ENCODE results near the gene NFKB1.
"Not testable (repeated sequence)": the region's sequence is repeated elsewhere in the genome, so short reads cannot be mapped to it uniquely, and the experiment has no call there.

Gene NFKB1

DNA sequence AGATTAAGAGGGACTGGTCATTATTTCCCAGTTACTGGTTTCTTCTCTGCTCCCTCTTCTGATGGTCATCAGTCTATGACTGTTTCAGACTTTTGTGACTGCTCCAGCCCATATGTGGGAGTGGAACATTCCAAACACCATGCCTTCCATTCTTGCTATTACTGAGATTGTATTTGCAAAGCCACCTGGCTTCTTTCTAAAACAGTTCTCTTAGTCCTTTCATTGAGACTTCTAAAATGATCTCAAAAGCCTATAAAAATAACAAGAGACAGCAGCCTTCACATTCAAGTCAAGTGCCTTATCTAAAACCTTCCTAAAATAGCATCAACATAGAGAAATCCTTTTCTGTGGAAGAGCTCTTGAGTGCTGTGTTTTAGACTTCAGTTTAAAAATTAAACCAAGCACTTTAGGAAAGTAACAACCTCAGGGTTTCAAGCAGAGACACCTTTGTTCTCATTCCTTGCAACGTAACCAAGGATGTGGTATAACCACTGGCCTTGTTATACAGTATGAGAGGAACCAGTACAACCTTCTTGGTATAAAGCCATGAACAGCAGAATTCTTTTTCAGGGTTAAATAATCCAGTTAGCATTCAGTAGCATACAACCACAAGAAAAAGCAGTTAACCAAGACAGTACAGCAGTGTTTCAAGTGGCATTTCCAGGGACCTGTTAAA lies 97.1 kb downstream of the NFKB1 start:
- DNase-seq (ENCODE audit: low read depth in 2 of 3, low spot score in 2 of 3): no peak

DNA sequence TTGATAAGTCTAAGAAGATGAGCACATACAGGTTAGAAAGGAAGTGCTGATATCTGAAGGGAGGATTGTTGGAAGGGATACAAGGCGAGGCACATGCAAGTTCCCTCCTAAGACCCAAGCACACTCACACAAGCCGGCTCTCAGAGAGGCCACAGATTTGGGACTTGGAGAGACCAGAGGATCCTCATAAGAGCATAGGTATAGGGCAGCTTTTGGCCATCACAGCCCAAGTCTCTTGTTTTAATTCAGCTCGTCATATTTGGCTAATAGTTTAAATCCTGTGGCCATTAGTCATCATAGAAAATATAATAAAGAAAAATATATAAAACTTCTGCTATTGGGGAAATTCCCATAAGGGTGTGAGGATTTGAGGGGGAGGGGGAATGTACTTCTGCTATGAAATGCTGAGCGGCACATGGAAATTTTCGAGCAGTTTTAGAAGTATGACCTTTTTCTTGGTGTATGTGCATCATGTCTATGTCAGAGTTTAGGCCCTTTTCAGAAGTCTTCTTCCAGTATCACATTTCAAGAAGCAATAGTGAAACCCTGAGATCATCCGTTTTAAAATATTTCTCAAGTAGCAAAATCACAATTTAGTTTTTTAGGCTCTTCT lies 97.7 kb downstream of the NFKB1 start:
- no peak for DNase-seq (ENCODE audit: low read depth in 2 of 3, low spot score in 2 of 3)

DNA sequence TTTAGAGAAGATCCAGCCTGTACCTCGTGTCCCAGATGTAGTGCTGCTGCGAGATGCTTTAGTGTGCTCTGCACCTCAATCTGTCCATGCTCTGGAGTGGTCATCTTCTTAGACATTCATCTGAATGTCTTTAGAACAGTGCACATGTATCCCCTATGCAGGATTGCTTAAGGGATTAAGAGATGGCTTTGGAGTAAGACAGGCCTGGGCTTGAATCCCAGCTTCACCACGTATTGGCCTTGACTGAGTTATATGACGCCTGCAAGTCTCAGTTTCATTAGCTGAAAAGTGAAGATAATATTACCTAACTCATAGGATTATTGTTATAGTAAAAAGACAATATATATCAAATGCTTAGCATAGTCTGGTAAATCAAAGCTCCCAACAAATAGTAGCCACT lies 98.3 kb downstream of the NFKB1 start:
- no peak for DNase-seq (ENCODE audit: low read depth in 2 of 3, low spot score in 2 of 3)

DNA sequence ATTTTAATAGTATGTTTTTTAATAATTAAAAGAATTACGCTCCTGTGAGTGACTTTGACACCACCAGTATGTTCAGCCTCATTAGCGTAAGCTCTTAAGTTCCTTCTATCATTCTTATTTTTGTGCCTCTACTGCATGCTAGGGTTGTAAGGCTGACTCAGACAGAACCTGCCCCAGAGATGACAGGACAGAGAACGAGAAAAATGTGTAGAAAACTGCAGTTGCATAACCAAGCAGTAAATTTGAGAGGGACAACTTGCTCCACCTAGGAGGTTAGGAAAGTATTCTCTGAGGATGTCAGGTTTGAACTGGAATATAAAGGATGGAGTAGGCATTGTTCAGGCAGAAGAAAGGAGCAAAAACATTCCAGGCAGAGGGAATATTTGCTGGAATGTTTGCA lies 98.7 kb downstream of the NFKB1 start:
- DNase-seq (ENCODE audit: low read depth in 2 of 3, low spot score in 2 of 3): no peak

DNA sequence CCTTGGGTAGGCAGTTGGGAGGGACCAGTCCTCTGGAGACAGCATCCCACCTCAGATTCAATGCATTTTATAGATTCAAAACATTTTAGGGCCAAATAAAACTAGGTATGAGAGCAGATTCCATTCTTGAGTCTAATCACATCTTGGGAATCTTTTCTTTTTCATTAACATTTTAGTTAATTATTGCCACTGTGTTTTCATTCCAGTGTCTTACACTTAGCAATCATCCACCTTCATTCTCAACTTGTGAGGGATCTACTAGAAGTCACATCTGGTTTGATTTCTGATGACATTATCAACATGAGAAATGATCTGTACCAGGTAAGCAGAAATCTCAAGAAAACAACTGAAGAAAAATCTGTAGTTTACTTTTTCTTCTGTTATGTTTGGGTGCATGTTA lies 99.5 kb downstream of the NFKB1 start:
- no peak for DNase-seq (ENCODE audit: low read depth in 2 of 3, low spot score in 2 of 3)

DNA sequence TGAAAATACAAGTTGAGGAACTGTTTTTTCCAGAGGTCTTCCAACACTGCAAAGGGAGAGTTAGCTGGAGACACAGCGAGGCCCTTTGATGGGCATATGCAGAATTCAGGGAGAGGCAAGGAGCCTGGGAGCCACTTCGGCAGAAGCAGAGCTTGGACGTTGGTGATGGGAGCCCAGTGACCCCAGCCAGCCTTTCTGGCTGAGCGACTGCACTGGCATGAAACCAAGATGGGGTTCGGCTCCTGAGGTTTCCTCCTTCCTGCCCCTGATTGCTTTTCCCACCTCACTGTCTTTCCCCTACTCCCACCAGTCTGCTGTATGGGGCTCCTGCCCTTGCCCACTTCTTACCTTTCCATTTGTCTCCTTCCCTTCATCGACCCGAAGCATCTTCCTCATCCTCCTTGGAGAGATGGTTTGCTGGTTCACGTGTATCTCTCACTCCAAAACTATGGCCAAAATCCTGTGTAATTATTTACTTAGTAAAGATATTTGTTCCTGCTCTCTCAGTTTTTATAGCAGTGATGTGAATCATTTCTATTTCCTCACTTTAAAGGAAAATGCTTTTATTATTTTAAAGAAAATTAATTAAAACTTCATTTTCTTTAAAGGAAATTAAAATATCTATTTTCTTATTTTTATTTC lies 100.5 kb downstream of the NFKB1 start:
- DNase-seq (ENCODE audit: low read depth in 2 of 3, low spot score in 2 of 3): no peak

DNA sequence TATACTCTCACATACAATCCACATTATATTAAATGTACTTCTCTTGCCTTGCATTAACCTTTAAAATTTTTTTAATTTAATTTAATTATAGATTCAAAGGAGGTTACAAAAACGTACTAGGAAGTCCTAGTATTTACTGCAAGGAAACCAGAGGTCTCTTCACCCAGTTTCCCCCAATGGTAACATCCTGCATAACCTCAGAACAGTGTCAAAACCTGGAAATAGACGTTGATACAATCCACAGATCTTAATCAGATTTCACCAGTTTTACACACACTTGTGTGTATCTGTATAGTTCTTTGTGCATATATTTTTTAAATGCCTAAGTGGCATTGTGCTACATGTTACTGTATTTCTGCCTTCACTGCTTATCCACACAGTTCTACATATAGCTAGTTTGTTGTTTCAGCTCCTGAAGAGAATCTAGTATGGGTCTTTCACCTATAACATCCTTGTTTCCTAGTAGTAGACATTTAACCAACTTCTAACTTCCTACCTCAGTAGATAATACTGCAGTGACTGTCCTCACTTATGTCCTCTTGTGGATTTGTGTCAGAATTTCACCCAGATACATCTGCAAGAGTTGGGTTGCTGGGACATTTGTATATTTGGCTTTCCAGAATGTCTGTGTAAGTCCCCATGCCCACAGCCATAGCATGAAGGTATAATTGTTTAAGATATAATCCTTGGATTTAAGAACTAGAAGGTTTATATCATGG lies 103.2 kb downstream of the NFKB1 start:
- DNase-seq (ENCODE audit: low read depth in 2 of 3, low spot score in 2 of 3): no peak

DNA sequence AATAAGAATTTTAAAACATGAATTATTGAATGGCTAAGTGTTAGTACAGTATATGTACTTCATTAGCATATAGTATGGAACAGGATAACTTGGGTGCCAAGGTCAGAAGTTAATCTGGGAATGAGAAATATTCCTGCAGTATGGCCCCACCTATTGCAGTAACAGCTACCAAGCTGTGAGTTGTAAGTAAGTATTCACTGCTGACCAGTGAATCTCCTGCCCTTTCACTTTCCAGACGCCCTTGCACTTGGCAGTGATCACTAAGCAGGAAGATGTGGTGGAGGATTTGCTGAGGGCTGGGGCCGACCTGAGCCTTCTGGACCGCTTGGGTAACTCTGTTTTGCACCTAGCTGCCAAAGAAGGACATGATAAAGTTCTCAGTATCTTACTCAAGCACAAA lies 105.1 kb downstream of the NFKB1 start:
- DNase-seq (ENCODE audit: low read depth in 2 of 3, low spot score in 2 of 3): no peak

DNA sequence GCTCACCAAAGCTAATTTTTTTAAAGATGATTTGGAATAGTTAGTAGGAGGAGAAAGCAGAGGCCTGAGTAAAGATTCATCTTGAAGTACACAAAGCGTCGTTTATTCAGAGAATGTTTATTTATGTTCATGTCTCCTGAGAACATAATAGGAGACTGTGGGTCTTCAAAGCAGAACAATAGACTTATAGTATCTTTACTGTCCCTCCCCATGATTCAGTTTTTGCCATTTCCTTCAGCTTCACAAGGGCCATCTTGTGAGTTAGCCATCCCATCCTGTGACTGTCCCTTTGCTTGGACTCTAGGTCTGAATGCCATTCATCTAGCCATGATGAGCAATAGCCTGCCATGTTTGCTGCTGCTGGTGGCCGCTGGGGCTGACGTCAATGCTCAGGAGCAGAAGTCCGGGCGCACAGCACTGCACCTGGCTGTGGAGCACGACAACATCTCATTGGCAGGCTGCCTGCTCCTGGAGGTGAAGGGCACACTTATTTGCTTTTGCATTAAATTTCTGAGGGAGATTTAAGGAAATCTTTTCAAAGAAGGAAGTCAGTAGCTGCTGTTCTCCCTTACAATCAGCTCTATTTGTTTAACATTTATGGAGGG lies 105.8 kb downstream of the NFKB1 start:
- no peak for DNase-seq (ENCODE audit: low read depth in 2 of 3, low spot score in 2 of 3)

DNA sequence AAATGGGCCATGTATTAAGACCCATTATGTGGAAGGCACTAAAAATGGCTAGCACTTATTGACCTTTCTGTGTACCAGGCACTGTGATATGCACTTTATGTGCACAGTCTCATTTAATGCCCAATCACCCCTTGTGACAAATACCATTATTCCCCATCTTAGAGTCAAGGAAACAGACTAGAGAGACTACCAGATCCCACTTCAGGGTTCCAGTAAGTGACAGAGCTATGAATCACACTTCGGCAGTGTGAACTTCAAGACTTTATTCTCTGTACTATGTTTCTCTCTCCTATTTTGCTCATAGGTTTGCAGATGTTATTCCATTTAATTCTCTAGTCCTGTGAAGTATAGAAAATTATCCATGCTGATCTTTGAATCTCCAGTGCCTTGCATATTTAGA lies 107.0 kb downstream of the NFKB1 start:
- no peak for DNase-seq (ENCODE audit: low read depth in 2 of 3, low spot score in 2 of 3)

DNA sequence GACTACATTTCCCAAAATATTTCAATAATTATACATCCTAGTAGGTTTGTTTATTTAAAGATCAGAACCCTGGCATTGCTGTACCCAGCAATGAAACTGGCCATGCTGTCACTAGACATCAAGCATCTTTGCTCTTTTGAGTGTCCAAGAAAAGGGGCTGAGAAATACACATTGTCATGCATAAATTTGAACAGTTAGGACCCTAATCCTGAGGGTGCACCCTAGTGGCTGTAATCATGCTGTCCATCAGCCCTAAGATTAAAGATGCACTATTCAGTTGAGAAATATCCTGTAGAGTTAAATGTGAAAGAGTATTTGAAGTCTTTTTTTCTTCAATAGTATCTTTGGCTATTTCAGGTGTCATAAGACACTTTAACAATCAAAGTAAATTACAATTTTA lies 108.8 kb downstream of the NFKB1 start:
- no peak for DNase-seq (ENCODE audit: low read depth in 2 of 3, low spot score in 2 of 3)

DNA sequence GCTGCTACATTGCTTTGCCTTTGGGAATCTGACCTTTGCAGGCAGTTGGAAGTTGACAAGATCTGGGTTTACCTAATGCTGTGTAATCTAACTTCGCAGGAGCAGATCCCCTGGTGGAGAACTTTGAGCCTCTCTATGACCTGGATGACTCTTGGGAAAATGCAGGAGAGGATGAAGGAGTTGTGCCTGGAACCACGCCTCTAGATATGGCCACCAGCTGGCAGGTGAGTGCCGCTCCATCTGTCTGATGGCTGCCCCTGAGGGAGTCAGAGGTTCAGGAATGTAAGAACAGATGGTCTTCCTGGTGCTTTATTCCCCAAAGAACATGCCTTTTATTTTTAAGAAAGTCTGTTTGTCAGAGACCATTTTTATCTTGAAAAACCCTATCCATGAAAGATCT lies 109.3 kb downstream of the NFKB1 start:
- DNase-seq (ENCODE audit: low read depth in 2 of 3, low spot score in 2 of 3): no peak

DNA sequence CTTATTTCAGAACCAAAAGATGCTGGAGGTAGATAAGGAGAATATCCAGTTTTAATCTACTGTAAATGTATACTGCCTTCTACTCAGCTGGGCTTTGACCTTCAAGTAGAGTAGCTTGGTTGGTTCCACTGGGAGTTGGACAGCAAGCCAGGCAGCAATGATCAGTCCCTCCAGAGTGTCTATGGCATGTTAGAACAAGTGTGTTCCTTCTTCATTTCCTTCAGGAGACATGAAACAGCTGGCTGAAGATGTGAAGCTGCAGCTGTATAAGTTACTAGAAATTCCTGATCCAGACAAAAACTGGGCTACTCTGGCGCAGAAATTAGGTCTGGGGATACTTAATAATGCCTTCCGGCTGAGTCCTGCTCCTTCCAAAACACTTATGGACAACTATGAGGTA lies 111.1 kb downstream of the NFKB1 start:
- DNase-seq (ENCODE audit: low read depth in 2 of 3, low spot score in 2 of 3): no peak

DNA sequence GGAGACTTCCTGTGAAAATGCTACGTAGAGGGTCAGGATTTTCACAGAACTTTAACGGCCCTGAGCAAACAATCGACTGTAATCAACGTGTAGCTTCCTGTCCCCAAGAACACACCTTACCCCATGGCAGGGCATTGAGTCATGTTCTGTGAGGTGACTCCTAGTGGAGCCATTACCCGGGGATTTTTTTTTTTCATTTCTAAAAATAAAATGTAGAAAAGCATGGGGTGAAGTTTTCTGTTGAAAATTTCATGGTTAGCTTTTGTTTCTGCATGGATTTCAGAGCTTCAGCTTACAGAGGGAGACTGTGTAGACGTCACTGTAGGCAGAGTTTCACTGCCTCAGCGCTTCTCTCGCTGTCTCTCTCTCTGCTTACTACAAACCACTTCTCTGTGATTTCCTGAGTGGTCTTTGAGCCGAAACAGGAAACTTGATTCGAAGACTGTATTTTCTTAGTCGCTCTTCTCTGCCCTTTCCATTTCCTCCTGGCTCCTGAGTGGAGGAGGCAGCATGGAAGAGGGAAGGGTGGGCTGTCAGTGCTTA lies 111.7 kb downstream of the NFKB1 start:
- DNase-seq (ENCODE audit: low read depth in 2 of 3, low spot score in 2 of 3): no peak

DNA sequence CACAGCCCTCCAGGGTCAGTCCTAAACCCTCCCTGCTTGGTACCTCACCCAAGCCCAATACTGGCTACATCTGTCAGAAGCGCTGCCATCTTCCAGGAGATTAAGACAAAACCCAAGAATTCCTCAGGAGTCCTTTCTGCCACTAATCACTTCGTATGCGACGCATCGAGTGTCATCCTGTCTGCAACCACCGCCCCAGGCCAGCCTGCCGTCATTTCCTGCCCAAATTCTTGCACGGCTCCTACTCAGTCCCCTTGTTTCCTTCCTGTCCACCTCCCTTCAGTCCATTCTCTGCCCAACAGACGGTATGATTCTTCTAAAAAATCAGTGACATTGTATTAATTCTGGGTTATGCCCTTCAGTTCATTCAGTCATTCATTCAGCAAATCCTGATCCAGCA lies 113.6 kb downstream of the NFKB1 start:
- no peak for DNase-seq (ENCODE audit: low read depth in 2 of 3, low spot score in 2 of 3)

DNA sequence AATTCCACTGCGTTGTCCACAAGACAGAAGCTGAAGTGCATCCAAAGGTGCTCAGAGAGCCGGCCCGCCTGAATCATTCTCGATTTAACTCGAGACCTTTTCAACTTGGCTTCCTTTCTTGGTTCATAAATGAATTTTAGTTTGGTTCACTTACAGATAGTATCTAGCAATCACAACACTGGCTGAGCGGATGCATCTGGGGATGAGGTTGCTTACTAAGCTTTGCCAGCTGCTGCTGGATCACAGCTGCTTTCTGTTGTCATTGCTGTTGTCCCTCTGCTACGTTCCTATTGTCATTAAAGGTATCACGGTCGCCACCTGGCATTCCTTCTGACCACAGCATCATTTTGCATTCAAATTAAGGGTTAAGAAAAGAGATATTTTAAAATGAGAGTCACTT lies 115.5 kb downstream of the NFKB1 start:
- no peak for DNase-seq (ENCODE audit: low read depth in 2 of 3, low spot score in 2 of 3)

DNA sequence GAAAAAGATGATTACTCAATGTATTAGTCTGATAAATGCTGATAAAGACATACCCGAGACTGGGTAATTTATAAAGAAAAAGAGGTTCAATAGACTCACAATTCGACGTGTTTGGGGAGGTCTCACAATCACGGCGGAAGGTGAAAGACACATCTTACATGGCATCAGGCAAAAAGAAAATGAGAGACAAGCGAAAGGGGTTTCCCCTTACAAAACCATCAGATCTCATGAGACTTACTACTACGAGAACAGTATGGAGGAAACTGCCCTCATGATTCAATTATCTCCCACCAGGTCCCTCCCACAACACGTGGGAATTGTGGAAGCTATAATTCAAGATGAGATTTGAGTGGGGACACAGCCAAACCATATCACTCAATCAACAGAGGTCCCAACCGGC lies 117.9 kb downstream of the NFKB1 start:
- DNase-seq (ENCODE audit: low read depth in 2 of 3, low spot score in 2 of 3): not testable (repeated sequence)

DNA sequence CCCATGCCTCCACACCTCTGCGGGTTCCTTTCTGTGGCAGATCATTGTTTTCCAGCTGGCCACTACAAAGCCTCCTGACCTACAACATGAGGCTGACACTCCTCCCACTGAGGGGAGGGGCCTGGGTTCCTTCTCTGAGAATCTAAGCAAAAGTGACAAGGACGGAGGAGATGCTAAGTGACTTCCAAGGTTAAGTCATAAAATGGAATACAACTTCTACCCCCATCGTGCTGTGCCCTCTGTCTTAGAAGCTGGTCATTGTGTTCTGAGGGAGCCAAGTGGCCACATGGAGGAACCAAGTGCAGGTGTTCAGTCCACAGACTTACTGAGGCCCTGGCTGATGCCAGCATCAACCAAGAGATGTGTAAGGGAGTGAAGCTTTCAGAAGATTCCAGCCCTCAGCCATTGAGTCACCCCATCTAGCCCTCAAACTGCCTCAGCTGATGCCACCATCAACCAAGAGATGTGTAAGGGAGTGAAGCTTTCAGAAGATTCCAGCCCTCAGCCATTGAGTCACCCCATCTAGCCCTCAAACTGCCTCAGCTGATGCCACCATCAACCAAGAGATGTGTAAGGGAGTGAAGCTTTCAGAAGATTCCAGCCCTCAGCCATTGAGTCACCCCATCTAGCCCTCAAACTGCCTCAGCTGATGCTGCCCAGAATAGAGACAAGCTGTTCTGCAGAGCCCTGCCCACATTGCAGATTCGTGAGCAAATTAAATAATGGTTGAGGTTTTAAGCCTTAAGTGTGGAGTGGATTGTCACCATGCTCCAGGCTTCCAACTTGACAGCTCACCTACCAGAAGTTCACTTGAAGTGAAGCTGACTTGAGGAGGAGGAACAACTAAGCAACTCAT lies 118.8 kb downstream of the NFKB1 start:
- DNase-seq (ENCODE audit: low read depth in 2 of 3, low spot score in 2 of 3): not testable (repeated sequence)

DNA sequence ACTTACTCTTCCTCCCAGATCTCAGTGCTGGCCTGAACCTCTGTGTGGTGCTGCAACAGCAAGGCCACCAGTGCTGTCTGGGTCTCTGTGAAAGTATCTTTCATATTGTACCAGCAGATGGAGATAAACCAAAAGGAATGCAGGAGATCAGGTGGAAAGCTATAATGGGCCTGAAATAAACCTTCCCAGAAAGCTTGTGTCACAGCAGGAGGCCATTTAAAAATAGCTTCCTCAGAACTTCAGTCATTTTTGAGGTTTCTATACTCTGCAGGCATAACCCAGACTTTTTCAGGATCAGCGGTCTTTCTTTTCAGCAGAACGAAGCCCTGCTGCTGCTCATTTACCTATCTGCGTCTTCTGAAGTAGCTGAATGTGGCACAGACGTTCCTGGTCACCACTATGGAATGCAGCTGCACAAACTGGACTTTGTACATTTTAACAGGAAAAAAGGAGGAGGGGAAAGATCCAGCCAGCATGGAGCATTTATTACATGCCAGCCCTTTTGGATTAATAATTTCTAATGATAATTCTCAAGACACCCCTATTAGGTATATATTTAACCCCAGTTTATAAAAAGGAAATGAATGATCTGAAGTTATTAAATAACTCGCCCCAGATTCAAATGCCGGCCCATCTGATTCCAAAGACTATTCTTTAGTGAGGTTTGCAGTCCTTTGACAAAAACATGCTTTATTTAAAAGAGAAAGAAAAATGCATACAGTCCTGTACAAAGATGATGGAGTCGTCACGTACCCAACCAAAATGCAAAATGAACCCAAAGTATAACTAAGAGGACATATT lies 119.7 kb downstream of the NFKB1 start:
- no peak for DNase-seq (ENCODE audit: low read depth in 2 of 3, low spot score in 2 of 3)

DNA sequence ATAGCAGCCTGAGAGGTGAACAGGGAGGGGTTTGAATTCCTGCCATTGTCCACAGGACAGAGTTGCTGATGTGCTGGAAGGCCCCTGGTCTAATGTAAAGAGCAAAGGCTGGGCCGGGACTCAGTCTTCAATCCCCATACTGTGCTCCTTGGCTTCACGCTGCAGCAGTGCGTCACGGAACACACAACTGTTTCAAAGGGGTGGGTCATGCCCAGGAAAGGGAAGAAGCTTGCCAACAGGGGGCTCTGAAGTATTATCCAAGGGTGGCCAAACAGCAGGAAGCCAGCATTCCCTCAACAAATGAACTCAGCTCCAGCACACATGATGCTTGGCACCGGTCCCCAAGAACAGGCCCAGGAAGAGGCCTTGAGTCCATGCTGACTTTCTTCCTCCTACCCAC lies 122.5 kb downstream of the NFKB1 start:
- DNase-seq (ENCODE audit: low read depth in 2 of 3, low spot score in 2 of 3): no peak
